Gastrocnemius medialis (tissue), 4 donors: Measurements from ENCODE around the gene PIGS. TPM values are rescaled to one million over a fixed set of nuclear protein-coding genes. Genes with fewer than 3 reads are reported as not detected.
"Not testable (repeated sequence)": the region's sequence is repeated elsewhere in the genome, so short reads cannot be mapped to it uniquely, and the experiment has no call there.

Experiments used
- ATAC-seq, 2 donors: fragments of 150-250 bp; one replicate each; pipeline ENCODE4 v1.9.1; 2016
- DNase-seq, 2 donors: peaks; one replicate each; pipeline ENCODE4 v3.0.0-alpha.2; 2019
- H3K27ac ChIP-seq, 4 donors: fragments of 200-600 bp; sonication (generic); 1 replicate in 1 of 4; 2 replicates in 3 of 4; pipeline ENCODE4 v1.5.1; 2016 to 2018; ENCODE audit warnings: mild to moderate bottlenecking in 2 of 4, moderate library complexity in 1 of 4
- H3K27me3 ChIP-seq, 3 donors: fragments of 200-600 bp; sonication (generic) in 2 of 3; 1 replicate in 1 of 3; 2 replicates in 2 of 3; pipeline versions ENCODE4 v1.5.1 to v1.6.0; 2016 to 2019; ENCODE audit warnings: mild to moderate bottlenecking in 1 of 3, moderate library complexity in 1 of 3
- H3K36me3 ChIP-seq, 2 donors: fragments of 200-600 bp; sonication (generic) in 1 of 2; one replicate each; pipeline ENCODE4 v1.5.1; 2017 to 2018
- H3K4me1 ChIP-seq, 2 donors: fragments of 200-600 bp; sonication (generic) in 1 of 2; one replicate each; pipeline ENCODE4 v1.5.1; 2016 to 2017; ENCODE audit warnings: mild to moderate bottlenecking in 2 of 2
- H3K4me3 ChIP-seq, 4 donors: fragments of 200-600 bp; sonication (generic) in 3 of 4; 1 replicate in 1 of 4; 2 replicates in 3 of 4; pipeline ENCODE4 v1.5.1; 2016 to 2019; ENCODE audit warnings: mild to moderate bottlenecking in 2 of 4
- H3K9me3 ChIP-seq, 3 donors: fragments of 200-600 bp; sonication (generic) in 2 of 3; 1 replicate in 1 of 3; 2 replicates in 2 of 3; pipeline ENCODE4 v1.5.1; 2016 to 2019
- CTCF ChIP-seq, 5 experiments: fragments of 450-650 bp in 3 of 5; fragments of 200-600 bp in 2 of 5; sonication (generic) in 2 of 5; IDR thresholded peaks in 4 of 5; conservative IDR thresholded peaks in 1 of 5; 1 replicate in 4 of 5; 2 replicates in 1 of 5; pipeline ENCODE4 v1.5.1; 2016 to 2019; ENCODE audit warnings: antibody characterized with exemption in 5 of 5, mild to moderate bottlenecking in 3 of 5, moderate library complexity in 3 of 5
- POLR2A ChIP-seq, 2 donors: fragments of 450-650 bp; IDR thresholded peaks; one replicate each; pipeline ENCODE4 v1.6.1; 2017; ENCODE audit warnings: antibody characterized with exemption in 2 of 2, mild to moderate bottlenecking in 2 of 2, moderate library complexity in 2 of 2
- in situ Hi-C, 4 donors: fragments of 200-750 bp; cut with MboI; loops; one replicate each; pipeline versions ENCODE4 v1.15.0 to v1.8.0; 2017; ENCODE audit warnings: low sequenced_read_pairs in 4 of 4
- intact Hi-C: fragments of 100-400 bp; cut with DNase I; formaldehyde crosslinking; loops from one replicate; pipeline ENCODE4 v1.15.1; 2023; ENCODE audit warnings: low total_unique reads
- total RNA-seq, 4 donors: library from RNA; depleted of rRNA; stranded (reverse); fragments of >200 nt; gene quantifications; one replicate each; pipeline versions ENCODE4 v1.1.0 to v1.2.3, GENCODE V29; 2016

Gene PIGS
- total RNA-seq, 4 donors from 2014 or later, result 25.0 to 63.0 (median 50.0) TPM

- intact Hi-C loops (no loop called here), in situ Hi-C loops (loop anchor here in 1 of 4 donors (25.0 kb wide), 1 partner anchor 112 kb away; the partner anchor contains the start of gene SLC46A1)
- ATAC-seq (no peak), DNase-seq (no peak)
- no peaks in the 10 kb centered on the region for H3K36me3 ChIP-seq
- H3K4me3 ChIP-seq, result no peak overlapping the region
- no peak overlapping the region for H3K27ac ChIP-seq
- H3K4me1 ChIP-seq, result no peaks in the 10 kb centered on the region
- H3K27me3 ChIP-seq, result no peaks in the 10 kb centered on the region
- H3K9me3 ChIP-seq, result no peaks in the 10 kb centered on the region
- TF ChIP-seq POLR2A (IDR thresholded peaks at IDR 0.05), result no peak
- TF ChIP-seq CTCF (IDR thresholded peaks at IDR 0.05 in 4 of 5, conservative IDR thresholded peaks at IDR 0.05 in 1 of 5), result no peak
These were observed 47.4 kb downstream of the PIGS start for GRCh38 chr17:28523876-28524275.

- no peak for DNase-seq
- H3K4me3 ChIP-seq, result no peak overlapping the region
- no peak for ATAC-seq
- H3K9me3 ChIP-seq, result no peaks in the 10 kb centered on the region
- no peak overlapping the region for H3K27ac ChIP-seq
- TF ChIP-seq CTCF (IDR thresholded peaks at IDR 0.05 in 4 of 5, conservative IDR thresholded peaks at IDR 0.05 in 1 of 5), result no peak
- TF ChIP-seq POLR2A (IDR thresholded peaks at IDR 0.05), result no peak
- in situ Hi-C loops, result loop anchor here in 1 of 4 donors (25.0 kb wide), 1 partner anchor 111 kb away; the partner anchor contains the start of gene SLC46A1
- H3K36me3 ChIP-seq, result no peaks in the 10 kb centered on the region
- intact Hi-C loops, result no loop called here
- H3K27me3 ChIP-seq, result no peaks in the 10 kb centered on the region
- no peaks in the 10 kb centered on the region for H3K4me1 ChIP-seq
These were observed 48.1 kb downstream of the PIGS start for GRCh38 chr17:28523186-28523585.

GRCh38 chr17:28522281-28522680 is 49.0 kb downstream of the PIGS start:
- H3K27me3 ChIP-seq, H3K4me3 ChIP-seq, H3K36me3 ChIP-seq, H3K9me3 ChIP-seq, DNase-seq, ATAC-seq, H3K27ac ChIP-seq, H3K4me1 ChIP-seq, intact Hi-C loops: not testable (repeated sequence)
- in situ Hi-C loops, result loop anchor here in 1 of 4 donors (25.0 kb wide), 1 partner anchor 110 kb away; the partner anchor contains the start of gene SLC46A1

GRCh38 chr17:28521311-28522085 is 49.8 kb downstream of the PIGS start:
- H3K9me3 ChIP-seq, result no peaks in the 10 kb centered on the region

More at GRCh38 chr17:28521311-28522085, 49.8 kb downstream of the PIGS start:
- DNase-seq (no peak), ATAC-seq (no peak)
- Histone ChIP-seq H3K36me3 (no peaks in the 10 kb centered on the region), H3K4me3 (no peak overlapping the region), H3K27me3 (no peaks in the 10 kb centered on the region), H3K27ac (no peak overlapping the region), H3K4me1 (no peaks in the 10 kb centered on the region)
- intact Hi-C loops, result no loop called here
- in situ Hi-C loops, result loop anchor here in 1 of 4 donors (25.0 kb wide), 1 partner anchor 109 kb away; the partner anchor contains the start of gene SLC46A1
- no peak for TF ChIP-seq POLR2A (IDR thresholded peaks at IDR 0.05)
- TF ChIP-seq CTCF (IDR thresholded peaks at IDR 0.05 in 4 of 5, conservative IDR thresholded peaks at IDR 0.05 in 1 of 5), result no peak
